ENCODE measurements around the gene ALDH1L1. TPM values are rescaled to one million over a fixed set of nuclear protein-coding genes. Genes with fewer than 3 reads are reported as not detected.

Gene ALDH1L1
- total and polyA plus RNA-seq, 2 of the 8 experiments (the other 6 are each of a cell fraction or from before 2014, with no cell fraction given) = 0.98 to 1.6 TPM

GRCh38 chr3:126200534-126200933 is 20.1 kb upstream of the ALDH1L1 start (continued):
- no peak for TF ChIP-seq CHD7 (IDR thresholded peaks at IDR 0.05; ENCODE audit: insufficient replicate concordance, low read length)
- no peak for TF ChIP-seq SP2 (IDR thresholded peaks at IDR 0.05; ENCODE audit: low read length)
- no peak for TF ChIP-seq RAD21 (IDR thresholded peaks at IDR 0.05 in 1 of 2, conservative IDR thresholded peaks at IDR 0.05 in 1 of 2; ENCODE audit: low read depth in 2 of 2, low read length in 2 of 2)
